NT2/D1 (cell line): ENCODE measurements around the gene CACNB3.
"Not testable (repeated sequence)": the region's sequence is repeated elsewhere in the genome, so short reads cannot be mapped to it uniquely, and the experiment has no call there.

Experiments used
- SUZ12 ChIP-seq: IDR thresholded peaks from 2 replicates; pipeline ENCODE4 v1.6.1; 2011; ENCODE audit not compliant: insufficient read length, insufficient read depth; ENCODE audit errors: extremely low read depth
- YY1 ChIP-seq: IDR thresholded peaks from 2 replicates; pipeline ENCODE4 v1.6.1; 2011; ENCODE audit not compliant: insufficient read length, insufficient read depth
- ZNF274 ChIP-seq: IDR thresholded peaks from 2 replicates; pipeline ENCODE4 v1.6.1; 2011; ENCODE audit warnings: mild to moderate bottlenecking, low read depth, low read length

GRCh38 chr12:48860236-48860635, 41.9 kb downstream of the CACNB3 start:
- TF ChIP-seq ZNF274, SUZ12, YY1: not testable (repeated sequence)
